Measurements from ENCODE around the gene IFT27. TPM values are rescaled to one million over a fixed set of nuclear protein-coding genes. Genes with fewer than 3 reads are reported as not detected.

Gene IFT27
- total RNA-seq, 1 experiment from 2014 or later = 19.9 TPM

DNA sequence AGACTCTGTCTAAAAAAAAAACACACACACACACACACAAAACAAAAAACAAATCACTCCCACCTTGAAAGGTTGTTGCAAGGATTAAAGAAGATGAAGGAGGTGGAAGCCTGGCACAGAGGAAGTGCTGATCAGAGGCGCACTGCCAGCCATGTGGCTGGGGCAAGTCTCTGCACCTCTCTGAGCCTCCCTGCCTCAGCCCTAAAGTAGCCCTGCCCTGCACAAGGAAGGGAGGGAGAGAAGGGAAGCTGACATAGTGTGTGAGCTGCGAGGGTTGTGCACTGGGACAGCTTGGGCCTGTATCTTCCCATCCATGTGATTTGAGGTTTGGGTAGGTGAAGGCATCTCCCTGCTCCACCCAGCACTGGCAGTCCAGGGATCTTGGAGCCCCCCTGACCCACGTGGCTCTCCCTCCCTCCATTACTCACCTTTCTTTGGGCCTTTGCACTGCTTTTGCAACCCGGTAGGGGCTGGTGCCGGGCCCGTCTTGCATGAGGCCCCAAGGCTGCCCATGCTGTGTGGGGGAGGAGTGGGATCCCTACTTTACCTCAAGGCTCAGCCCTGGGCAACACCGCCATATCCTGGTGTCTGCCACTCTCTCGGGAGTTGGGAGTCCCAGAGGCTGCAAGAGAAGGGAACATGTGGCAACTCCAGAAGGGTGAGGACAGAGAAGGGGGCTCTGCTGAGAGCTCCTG, 30.5 kb downstream of the IFT27 start:
- Histone ChIP-seq H3K36me3 (ENCODE audit: low read depth, low read length) (no peaks in the 10 kb centered on the region), H3K27ac (ENCODE audit: low read length) (no peak overlapping the region), H3K79me2 (ENCODE audit: low read length) (no peaks in the 10 kb centered on the region), H3K9me2 (replicated peaks; ENCODE audit: low read length) (no peaks in the 10 kb centered on the region), H2AFZ (ENCODE audit: low read length) (no peak overlapping the region), H3K9ac (ENCODE audit: low read length) (no peak overlapping the region), H3K4me2 (ENCODE audit: low read length) (no peak overlapping the region), H3F3A (ENCODE audit: low read length, unreplicated experiment) (no peaks in the 10 kb centered on the region), H3K9me3 (ENCODE audit: low read length) (no peaks in the 10 kb centered on the region), H4K20me1 (ENCODE audit: low read length) (no peaks in the 10 kb centered on the region), H3K27me3 (ENCODE audit: low read length) (no peaks in the 10 kb centered on the region), H3K4me1 (ENCODE audit: insufficient read depth, low read length) (no peaks in the 10 kb centered on the region), H3K4me3 (ENCODE audit: low read length) (no peak overlapping the region)
- ChIA-PET POLR2A (ENCODE audit: unreplicated experiment) (no interaction called here), CTCF (no interaction called here)
- intact Hi-C loops (cut with micrococcal nuclease) = no loop called here
- TF ChIP-seq EZH2phosphoT487 (IDR thresholded peaks at IDR 0.05; ENCODE audit: borderline replicate concordance, low read length) (no peak), EZH2 (IDR thresholded peaks at IDR 0.05; ENCODE audit: low read length, unreplicated experiment) (no peak)
- TF ChIP-seq, protein P1, sequence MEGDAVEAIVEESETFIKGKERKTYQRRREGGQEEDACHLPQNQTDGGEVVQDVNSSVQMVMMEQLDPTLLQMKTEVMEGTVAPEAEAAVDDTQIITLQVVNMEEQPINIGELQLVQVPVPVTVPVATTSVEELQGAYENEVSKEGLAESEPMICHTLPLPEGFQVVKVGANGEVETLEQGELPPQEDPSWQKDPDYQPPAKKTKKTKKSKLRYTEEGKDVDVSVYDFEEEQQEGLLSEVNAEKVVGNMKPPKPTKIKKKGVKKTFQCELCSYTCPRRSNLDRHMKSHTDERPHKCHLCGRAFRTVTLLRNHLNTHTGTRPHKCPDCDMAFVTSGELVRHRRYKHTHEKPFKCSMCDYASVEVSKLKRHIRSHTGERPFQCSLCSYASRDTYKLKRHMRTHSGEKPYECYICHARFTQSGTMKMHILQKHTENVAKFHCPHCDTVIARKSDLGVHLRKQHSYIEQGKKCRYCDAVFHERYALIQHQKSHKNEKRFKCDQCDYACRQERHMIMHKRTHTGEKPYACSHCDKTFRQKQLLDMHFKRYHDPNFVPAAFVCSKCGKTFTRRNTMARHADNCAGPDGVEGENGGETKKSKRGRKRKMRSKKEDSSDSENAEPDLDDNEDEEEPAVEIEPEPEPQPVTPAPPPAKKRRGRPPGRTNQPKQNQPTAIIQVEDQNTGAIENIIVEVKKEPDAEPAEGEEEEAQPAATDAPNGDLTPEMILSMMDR (conservative IDR thresholded peaks at IDR 0.05; ENCODE audit: low read depth, low read length) = no peak
- DNase-seq (no peak), ATAC-seq (no peak)
- no TSS peak for BruUV-seq (replicated peaks)

- Histone ChIP-seq H3K9ac (ENCODE audit: low read length) (no peak overlapping the region), H3K4me2 (ENCODE audit: low read length) (no peak overlapping the region), H3K27me3 (ENCODE audit: low read length) (no peaks in the 10 kb centered on the region), H2AFZ (ENCODE audit: low read length) (no peak overlapping the region), H3K27ac (ENCODE audit: low read length) (no peak overlapping the region), H3K4me1 (ENCODE audit: insufficient read depth, low read length) (no peaks in the 10 kb centered on the region), H3K9me2 (replicated peaks; ENCODE audit: low read length) (no peaks in the 10 kb centered on the region), H3K79me2 (ENCODE audit: low read length) (no peaks in the 10 kb centered on the region), H3K9me3 (ENCODE audit: low read length) (no peaks in the 10 kb centered on the region), H3K36me3 (ENCODE audit: low read depth, low read length) (no peaks in the 10 kb centered on the region), H3K4me3 (ENCODE audit: low read length) (no peak overlapping the region), H4K20me1 (ENCODE audit: low read length) (no peaks in the 10 kb centered on the region), H3F3A (ENCODE audit: low read length, unreplicated experiment) (no peaks in the 10 kb centered on the region)
- no peak for ATAC-seq
- ChIA-PET POLR2A (ENCODE audit: unreplicated experiment) (no interaction called here), CTCF (no interaction called here)
- no peak for DNase-seq
- no peak for TF ChIP-seq EZH2 (IDR thresholded peaks at IDR 0.05; ENCODE audit: low read length, unreplicated experiment)
- TF ChIP-seq, protein P1 (conservative IDR thresholded peaks at IDR 0.05; ENCODE audit: low read depth, low read length) = no peak
- TF ChIP-seq EZH2phosphoT487 (IDR thresholded peaks at IDR 0.05; ENCODE audit: borderline replicate concordance, low read length) = no peak
- no TSS peak for BruUV-seq (replicated peaks)
- intact Hi-C loops (cut with micrococcal nuclease) = no loop called here
Measured at GRCh38 chr22:36744791-36745190, 31.1 kb downstream of the IFT27 start.

GRCh38 chr22:36744413-36744765, 31.5 kb downstream of the IFT27 start:
- Histone ChIP-seq H3K79me2 (ENCODE audit: low read length) (no peaks in the 10 kb centered on the region), H4K20me1 (ENCODE audit: low read length) (no peaks in the 10 kb centered on the region), H3K9ac (ENCODE audit: low read length) (no peak overlapping the region), H3K27me3 (ENCODE audit: low read length) (no peaks in the 10 kb centered on the region), H3K36me3 (ENCODE audit: low read depth, low read length) (no peaks in the 10 kb centered on the region), H2AFZ (ENCODE audit: low read length) (no peak overlapping the region), H3K4me2 (ENCODE audit: low read length) (no peak overlapping the region), H3K4me3 (ENCODE audit: low read length) (no peak overlapping the region), H3K4me1 (ENCODE audit: insufficient read depth, low read length) (no peaks in the 10 kb centered on the region), H3F3A (ENCODE audit: low read length, unreplicated experiment) (no peaks in the 10 kb centered on the region), H3K9me2 (replicated peaks; ENCODE audit: low read length) (no peaks in the 10 kb centered on the region), H3K9me3 (ENCODE audit: low read length) (no peaks in the 10 kb centered on the region), H3K27ac (ENCODE audit: low read length) (no peak overlapping the region)
- POLR2A ChIA-PET (ENCODE audit: unreplicated experiment) = no interaction called here
- no peak for DNase-seq
- TF ChIP-seq, protein P1 (conservative IDR thresholded peaks at IDR 0.05; ENCODE audit: low read depth, low read length) = no peak
- TF ChIP-seq EZH2phosphoT487 (IDR thresholded peaks at IDR 0.05; ENCODE audit: borderline replicate concordance, low read length) (no peak), EZH2 (IDR thresholded peaks at IDR 0.05; ENCODE audit: low read length, unreplicated experiment) (no peak)
- CTCF ChIA-PET = no interaction called here
- no TSS peak for BruUV-seq (replicated peaks)
- ATAC-seq = no peak
- intact Hi-C loops (cut with micrococcal nuclease) = no loop called here
